Measurements from ENCODE around the gene HOXA9.

HOXA9 gene

GRCh38 chr7:27112955-27113949 lies 52.1 kb downstream of the HOXA9 start:
- peak; percentile 68 for DNase-seq (ENCODE audit: low read depth)
